ENCODE measurements around the gene SLC2A4. TPM values are rescaled to one million over a fixed set of nuclear protein-coding genes. Genes with fewer than 3 reads are reported as not detected.

Gene SLC2A4
- total and polyA plus RNA-seq, 2 donors from 2014 or later: 2.8 to 4.2 TPM

GRCh38 chr17:7234083-7234951, 47.2 kb upstream of the SLC2A4 start, which contains the start of gene DVL2:
Gene DVL2, minus strand, starts transcription at chr17:7234517. Its CDS starts 255 bp downstream, at chr17:7234262.
- Histone ChIP-seq H3K4me1 (ENCODE audit: control insufficient read depth in 2 of 3, insufficient read depth in 2 of 3, low read depth in 1 of 3, low read length in 3 of 3) (peaks cover 3 to 23% (median 6%) of the 10 kb centered on the region in 3 donors), H3K9ac (ENCODE audit: low read length in 3 of 3) (peak within 1 kb of the TSS; percentile 71 to 99 (median 96)), H3K4me3 (ENCODE audit: low read length in 3 of 3) (peak within 1 kb of the TSS; percentile 95 to 97 (median 97)), H3K27me3 (ENCODE audit: control insufficient read depth, insufficient read depth, low read length) (no peaks in the 10 kb centered on the region), H3K36me3 (ENCODE audit: control insufficient read depth in 2 of 3, insufficient read depth in 3 of 3, low read length in 3 of 3) (peaks cover 0 to 23% (median 10%) of the 10 kb centered on the region in 3 donors), H3K9me3 (ENCODE audit: control insufficient read depth in 2 of 3, insufficient read depth in 1 of 3, low read length in 3 of 3) (no peaks in the 10 kb centered on the region), H3K27ac (ENCODE audit: low read depth in 2 of 2, low read length in 2 of 2) (peak within 1 kb of the TSS; percentile 97 to 98)
- intact Hi-C loops (cut with DNase I): no loop called here
- peak; percentile 2 for TF ChIP-seq CTCF (IDR thresholded peaks at IDR 0.05; ENCODE audit: borderline replicate concordance, extremely low read depth, insufficient read depth)
- no peak for FAIRE-seq
- peak; percentile 95 to 99 (median 97) for DNase-seq

GRCh38 chr17:7235693-7236665, 45.5 kb upstream of the SLC2A4 start:
- no peak for TF ChIP-seq CTCF (IDR thresholded peaks at IDR 0.05; ENCODE audit: borderline replicate concordance, extremely low read depth, insufficient read depth)
- Histone ChIP-seq H3K27me3 (ENCODE audit: control insufficient read depth, insufficient read depth, low read length) (no peaks in the 10 kb centered on the region), H3K4me3 (ENCODE audit: low read length in 3 of 3) (peak overlapping the region in 1 of 3 donors; percentile 95), H3K27ac (ENCODE audit: low read depth in 2 of 2, low read length in 2 of 2) (no peak overlapping the region), H3K36me3 (ENCODE audit: control insufficient read depth in 2 of 3, insufficient read depth in 3 of 3, low read length in 3 of 3) (peaks cover 7 to 24% (median 13%) of the 10 kb centered on the region in 3 donors), H3K9ac (ENCODE audit: low read length in 3 of 3) (no peak overlapping the region), H3K9me3 (ENCODE audit: control insufficient read depth in 2 of 3, insufficient read depth in 1 of 3, low read length in 3 of 3) (no peaks in the 10 kb centered on the region), H3K4me1 (ENCODE audit: control insufficient read depth in 2 of 3, insufficient read depth in 2 of 3, low read depth in 1 of 3, low read length in 3 of 3) (peaks cover 7 to 33% (median 17%) of the 10 kb centered on the region in 3 donors)
- FAIRE-seq (no peak), DNase-seq (peak in 2 of 5 donors; percentile 49 to 69)
- intact Hi-C loops (cut with DNase I): no loop called here

- no peak overlapping the region for H3K9ac ChIP-seq (ENCODE audit: low read length in 3 of 3)
Observed at GRCh38 chr17:7236808-7237207, 44.7 kb upstream of the SLC2A4 start.

More at GRCh38 chr17:7236808-7237207, 44.7 kb upstream of the SLC2A4 start:
- no peak for TF ChIP-seq CTCF (IDR thresholded peaks at IDR 0.05; ENCODE audit: borderline replicate concordance, extremely low read depth, insufficient read depth)
- intact Hi-C loops (cut with DNase I): no loop called here
- Histone ChIP-seq H3K4me3 (ENCODE audit: low read length in 3 of 3) (peak overlapping the region in 1 of 3 donors; percentile 63), H3K27me3 (ENCODE audit: control insufficient read depth, insufficient read depth, low read length) (no peaks in the 10 kb centered on the region), H3K9me3 (ENCODE audit: control insufficient read depth in 2 of 3, insufficient read depth in 1 of 3, low read length in 3 of 3) (no peaks in the 10 kb centered on the region), H3K4me1 (ENCODE audit: control insufficient read depth in 2 of 3, insufficient read depth in 2 of 3, low read depth in 1 of 3, low read length in 3 of 3) (peaks cover 10 to 40% (median 21%) of the 10 kb centered on the region in 3 donors), H3K27ac (ENCODE audit: low read depth in 2 of 2, low read length in 2 of 2) (no peak overlapping the region), H3K36me3 (ENCODE audit: control insufficient read depth in 2 of 3, insufficient read depth in 3 of 3, low read length in 3 of 3) (peaks cover 7 to 26% (median 13%) of the 10 kb centered on the region in 3 donors)
- FAIRE-seq (no peak), DNase-seq (no peak)

All from kidney (tissue), 14 donors.